Stimulated activated CD4-positive, alpha-beta T cell treated with anti-CD3 and anti-CD28 coated beads, TNF-alpha, amount 100 ng/mL, for 48 hours (primary cell): ENCODE data around the gene METTL18.
"Not testable (repeated sequence)": the region's sequence is repeated elsewhere in the genome, so short reads cannot be mapped to it uniquely, and the experiment has no call there.

Source experiments
- DNase-seq, 3 donors: peaks; one replicate each; pipeline ENCODE4 v3.0.0-alpha.2; 2020; ENCODE audit warnings: low read depth in 3 of 3

Gene METTL18

GRCh38 chr1:169794530-169795416, at the start of gene METTL18:
METTL18 (minus strand) TSS chr1:169794907; CDS start chr1:169793695, 1,212 bp downstream.
- peak; percentile 81 to 89 (median 83) for DNase-seq

- DNase-seq: no peak
Measured at GRCh38 chr1:169838942-169839341, 44.2 kb upstream of the METTL18 start.

GRCh38 chr1:169836198-169836597, 41.5 kb upstream of the METTL18 start:
- DNase-seq: no peak

GRCh38 chr1:169835647-169836046, 40.9 kb upstream of the METTL18 start:
- DNase-seq: no peak

GRCh38 chr1:169834869-169835268, 40.2 kb upstream of the METTL18 start:
- no peak for DNase-seq

GRCh38 chr1:169833179-169833901, 38.6 kb upstream of the METTL18 start:
- no peak for DNase-seq

GRCh38 chr1:169829671-169830070, 35.0 kb upstream of the METTL18 start:
- DNase-seq: no peak

- no peak for DNase-seq
Measured at GRCh38 chr1:169824153-169824552, 29.4 kb upstream of the METTL18 start.

GRCh38 chr1:169821500-169821899, 26.8 kb upstream of the METTL18 start:
- no peak for DNase-seq

GRCh38 chr1:169816617-169817016, 21.9 kb upstream of the METTL18 start:
- no peak for DNase-seq

GRCh38 chr1:169814265-169814664, 19.6 kb upstream of the METTL18 start:
- no peak for DNase-seq

- no peak for DNase-seq
Measured at GRCh38 chr1:169812131-169812530, 17.4 kb upstream of the METTL18 start.

GRCh38 chr1:169811418-169812035, 16.8 kb upstream of the METTL18 start:
- DNase-seq: not testable (repeated sequence)

- DNase-seq: peak in 1 of 3 donors; percentile 4
Measured at GRCh38 chr1:169809370-169810095, 14.8 kb upstream of the METTL18 start.

- no peak for DNase-seq
Measured at GRCh38 chr1:169804941-169805340, 10.2 kb upstream of the METTL18 start.

GRCh38 chr1:169802888-169803287, 8.2 kb upstream of the METTL18 start:
- no peak for DNase-seq

GRCh38 chr1:169797281-169797680, 2.6 kb upstream of the METTL18 start:
- no peak for DNase-seq

- DNase-seq: no peak
Measured at GRCh38 chr1:169796274-169796810, 1.6 kb upstream of the METTL18 start.

- no peak for DNase-seq
Measured at GRCh38 chr1:169795687-169796086, 980 bp upstream of the METTL18 start.

- no peak for DNase-seq
Measured at GRCh38 chr1:169793730-169794129, 977 bp downstream of the METTL18 start.

GRCh38 chr1:169788402-169788801, 6.3 kb downstream of the METTL18 start:
- no peak for DNase-seq
